Measurements from ENCODE around the gene OR51Q1. TPM values are rescaled to one million over a fixed set of nuclear protein-coding genes. Genes with fewer than 3 reads are reported as not detected.

Gene OR51Q1
- not detected in 2 replicates for total RNA-seq

DNA sequence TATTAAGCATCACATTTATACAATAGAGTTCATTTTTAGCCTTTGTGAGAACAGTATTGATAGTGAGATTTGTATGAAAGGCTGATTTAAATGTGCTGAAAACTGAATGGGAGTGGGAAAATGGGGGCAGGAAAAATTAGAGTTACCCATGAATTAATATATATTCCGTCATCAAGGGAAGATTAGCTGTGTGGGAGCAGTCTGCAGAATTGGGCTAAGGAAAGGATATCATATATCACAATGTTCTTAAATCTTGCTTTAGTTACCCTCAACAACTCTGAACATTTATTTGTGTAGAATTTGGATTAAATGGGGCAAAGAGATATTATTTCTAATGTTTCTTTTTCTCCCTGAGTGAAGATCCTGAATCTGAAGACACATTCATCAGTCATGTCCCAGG lies at the start of gene OR51Q1:
Gene OR51Q1, plus strand, starts transcription at position 301 of the 400 bp plus-strand sequence. Its CDS starts 90 bp downstream, at position 391.

GRCh38 chr11:5383576-5383975 lies 38.3 kb upstream of the OR51Q1 start, which contains the start of gene OR51M1:
TSS of gene OR51M1 (plus strand) at chr11:5383812. CDS start at chr11:5389399, 5,587 bp downstream.

DNA sequence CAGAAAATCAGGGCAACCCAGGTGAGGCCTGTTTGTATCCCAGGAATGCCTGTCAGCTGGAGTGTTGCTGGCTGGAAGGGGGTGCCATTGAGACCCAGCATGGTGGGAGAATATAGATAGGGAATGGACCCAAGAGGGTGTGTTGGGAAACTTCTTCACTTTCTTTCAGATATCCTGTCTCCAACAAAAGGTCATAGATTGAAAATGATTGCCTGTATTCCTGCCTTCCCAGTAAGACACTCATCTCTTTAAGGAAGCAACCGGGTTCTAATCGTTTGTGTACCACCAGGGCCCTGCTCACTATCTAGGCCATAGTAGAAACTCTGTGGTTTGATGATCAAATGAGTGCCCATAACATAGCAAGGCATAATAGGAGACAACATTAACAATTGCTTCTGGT lies 19.5 kb downstream of the OR51Q1 start, which contains the start of gene OR51I1:
Gene OR51I1, minus strand, starts transcription at position 101 of the 400 bp plus-strand sequence. Its CDS starts 0 bp downstream, at position 101.

GRCh38 chr11:5449023-5449422 lies 27.1 kb downstream of the OR51Q1 start, which contains the start of gene OR51I2:
TSS of gene OR51I2 (plus strand) at chr11:5449323. CDS start at chr11:5453489, 4,166 bp downstream.

Other genes starting within 250 kb of the OR51Q1 start
- not detected in 2 replicates for gene OR51V1, start 221.4 kb upstream of the OR51Q1 start, total RNA-seq
- gene HBB, start 195.0 kb upstream of the OR51Q1 start, total RNA-seq, result not detected in 2 replicates
- not detected in 2 replicates for gene HBD, start 187.6 kb upstream of the OR51Q1 start, total RNA-seq
- gene HBG1, start 172.3 kb upstream of the OR51Q1 start, total RNA-seq, result not detected in 2 replicates
- gene HBG2, start 167.3 kb upstream of the OR51Q1 start, total RNA-seq, result not detected in 2 replicates
- not detected in 2 replicates for gene HBE1, start 152.2 kb upstream of the OR51Q1 start, total RNA-seq
- not detected in 2 replicates for gene OR51B4, start 120.2 kb upstream of the OR51Q1 start, total RNA-seq
- not detected in 2 replicates for gene OR51B2, start 97.8 kb upstream of the OR51Q1 start, total RNA-seq
- not detected in 2 replicates for gene OR51B5, start 78.6 kb upstream of the OR51Q1 start, total RNA-seq
- gene OR51B6, start 70.6 kb upstream of the OR51Q1 start, total RNA-seq, result not detected in 2 replicates
- not detected in 2 replicates for gene OR51M1, start 38.3 kb upstream of the OR51Q1 start, total RNA-seq
- gene OR51I1, start 19.4 kb downstream of the OR51Q1 start, total RNA-seq, result not detected in 2 replicates
- gene OR51I2, start 27.2 kb downstream of the OR51Q1 start, total RNA-seq, result not detected in 2 replicates
- gene OR52D1, start 66.6 kb downstream of the OR51Q1 start, total RNA-seq, result not detected in 2 replicates
- not detected in 2 replicates for gene UBQLN3, start 87.8 kb downstream of the OR51Q1 start, total RNA-seq
- not detected in 2 replicates for gene UBQLNL, start 94.6 kb downstream of the OR51Q1 start, total RNA-seq
- not detected in 2 replicates for gene OR52H1, start 126.4 kb downstream of the OR51Q1 start, total RNA-seq
- gene OR52B6, start 158.8 kb downstream of the OR51Q1 start, total RNA-seq, result not detected in 2 replicates
- gene TRIM6, start 174.5 kb downstream of the OR51Q1 start, total RNA-seq, result 4.0 and 9.2 TPM in 2 replicates
- gene TRIM34, start 202.9 kb downstream of the OR51Q1 start, total RNA-seq, result 4.6 and 10.2 TPM in 2 replicates

Data from pericardium fibroblast (primary cell).